ENCODE measurements around the gene PFKFB2. TPM values are rescaled to one million over a fixed set of nuclear protein-coding genes. Genes with fewer than 3 reads are reported as not detected.

The PFKFB2 gene
- total RNA-seq, 1 donor from 2014 or later = 107 TPM

GRCh38 chr1:207009182-207009850 is 43.8 kb upstream of the PFKFB2 start:
- H3K4me3 ChIP-seq = no peak overlapping the region
- H3K36me3 ChIP-seq = no peaks in the 10 kb centered on the region
- peaks cover 10% of the 10 kb centered on the region for H3K4me1 ChIP-seq
- no peak overlapping the region for H3K27ac ChIP-seq (replicated peaks)
- no peak for DNase-seq
- peaks cover 8% of the 10 kb centered on the region for H3K27me3 ChIP-seq (ENCODE audit: low read depth)
- intact Hi-C loops (cut with micrococcal nuclease) = no loop called here
- TF ChIP-seq CTCF (IDR thresholded peaks at IDR 0.05; ENCODE audit: borderline replicate concordance) = no peak
- no peaks in the 10 kb centered on the region for H3K9me3 ChIP-seq (replicated peaks)

GRCh38 chr1:207009945-207010344 is 43.1 kb upstream of the PFKFB2 start:
- H3K4me3 ChIP-seq = no peak overlapping the region
- no peak for DNase-seq
- no peak for TF ChIP-seq CTCF (IDR thresholded peaks at IDR 0.05; ENCODE audit: borderline replicate concordance)

GRCh38 chr1:207010726-207011125 is 42.3 kb upstream of the PFKFB2 start:
- intact Hi-C loops (cut with micrococcal nuclease) = no loop called here
- H3K4me3 ChIP-seq = no peak overlapping the region
- no peak for TF ChIP-seq CTCF (IDR thresholded peaks at IDR 0.05; ENCODE audit: borderline replicate concordance)

More at GRCh38 chr1:207009945-207010344, 43.1 kb upstream of the PFKFB2 start:
- peaks cover 8% of the 10 kb centered on the region for H3K4me1 ChIP-seq
- H3K36me3 ChIP-seq = no peaks in the 10 kb centered on the region
- intact Hi-C loops (cut with micrococcal nuclease) = no loop called here
- no peak overlapping the region for H3K27ac ChIP-seq (replicated peaks)
- no peaks in the 10 kb centered on the region for H3K9me3 ChIP-seq (replicated peaks)
- peaks cover 10% of the 10 kb centered on the region for H3K27me3 ChIP-seq (ENCODE audit: low read depth)

GRCh38 chr1:207013321-207014085 is 39.6 kb upstream of the PFKFB2 start:
- no peak overlapping the region for H3K4me3 ChIP-seq
- intact Hi-C loops (cut with micrococcal nuclease) = no loop called here
- H3K36me3 ChIP-seq = no peaks in the 10 kb centered on the region
- no peaks in the 10 kb centered on the region for H3K4me1 ChIP-seq
- no peak for TF ChIP-seq CTCF (IDR thresholded peaks at IDR 0.05; ENCODE audit: borderline replicate concordance)
- DNase-seq = no peak
- H3K27ac ChIP-seq (replicated peaks) = no peak overlapping the region
- no peaks in the 10 kb centered on the region for H3K9me3 ChIP-seq (replicated peaks)
- peaks cover 6% of the 10 kb centered on the region for H3K27me3 ChIP-seq (ENCODE audit: low read depth)

More at GRCh38 chr1:207010726-207011125, 42.3 kb upstream of the PFKFB2 start:
- H3K27me3 ChIP-seq (ENCODE audit: low read depth) = peaks cover 9% of the 10 kb centered on the region
- H3K9me3 ChIP-seq (replicated peaks) = no peaks in the 10 kb centered on the region
- H3K27ac ChIP-seq (replicated peaks) = no peak overlapping the region
- H3K36me3 ChIP-seq = no peaks in the 10 kb centered on the region
- peaks cover under 1% of the 10 kb centered on the region for H3K4me1 ChIP-seq
- no peak for DNase-seq

- no peak for DNase-seq
- H3K4me1 ChIP-seq = no peaks in the 10 kb centered on the region
- no peaks in the 10 kb centered on the region for H3K36me3 ChIP-seq
- TF ChIP-seq CTCF (IDR thresholded peaks at IDR 0.05; ENCODE audit: borderline replicate concordance) = no peak
- no peak overlapping the region for H3K27ac ChIP-seq (replicated peaks)
- H3K4me3 ChIP-seq = no peak overlapping the region
- H3K27me3 ChIP-seq (ENCODE audit: low read depth) = peaks cover 6% of the 10 kb centered on the region
- no peaks in the 10 kb centered on the region for H3K9me3 ChIP-seq (replicated peaks)
- intact Hi-C loops (cut with micrococcal nuclease) = no loop called here
These were observed 38.3 kb upstream of the PFKFB2 start for GRCh38 chr1:207014728-207015127.

Data from left ventricle myocardium inferior (tissue), 1 donor.